ENCODE data around the gene CPSF3.

The CPSF3 gene

GRCh38 chr2:9494081-9494480 lies 70.6 kb downstream of the CPSF3 start:
- no peak overlapping the region for H3K27ac ChIP-seq (ENCODE audit: extremely low read depth, low read depth, low read length)
- TF ChIP-seq ZNF555 (tag by site-specific recombination; conservative IDR thresholded peaks at IDR 0.05) (no peak), ZNF645 (tag by site-specific recombination; IDR thresholded peaks at IDR 0.05) (no peak), SALL2 (tag by site-specific recombination; IDR thresholded peaks at IDR 0.05; ENCODE audit: borderline replicate concordance) (no peak), ZNF280D (tag by site-specific recombination; IDR thresholded peaks at IDR 0.05) (no peak), ZNF768 (tag by site-specific recombination; IDR thresholded peaks at IDR 0.05) (no peak), ZNF2 (tag by site-specific recombination; IDR thresholded peaks at IDR 0.05) (no peak), OSR2 (tag by site-specific recombination; IDR thresholded peaks at IDR 0.05) (no peak), BCL11B (tag by site-specific recombination; IDR thresholded peaks at IDR 0.05; ENCODE audit: low read depth) (no peak), PATZ1 (tag by site-specific recombination; IDR thresholded peaks at IDR 0.05) (no peak)
- no peaks in the 10 kb centered on the region for H3K4me1 ChIP-seq (ENCODE audit: control insufficient read depth, insufficient read depth, low read length)
- CTCF ChIA-PET, result no interaction called here
- POLR2A ChIA-PET, result no interaction called here
- H3K4me3 ChIP-seq (ENCODE audit: low read depth, low read length), result no peak overlapping the region
- peaks cover 46 to 88% of the 10 kb centered on the region in 2 experiments for H3K36me3 ChIP-seq (ENCODE audit: control insufficient read depth in 2 of 2, insufficient read depth in 1 of 2, low read length in 2 of 2)
- H3K9me3 ChIP-seq (ENCODE audit: control insufficient read depth, insufficient read depth, low read depth, low read length), result no peaks in the 10 kb centered on the region

GRCh38 chr2:9497017-9497416 lies 73.6 kb downstream of the CPSF3 start:
- TF ChIP-seq ZNF23 (tag by site-specific recombination; IDR thresholded peaks at IDR 0.05; ENCODE audit: borderline replicate concordance), result no peak
- no peak for TF ChIP-seq TSHZ1 (tag by site-specific recombination; IDR thresholded peaks at IDR 0.05; ENCODE audit: borderline replicate concordance)
- no peak for TF ChIP-seq ZNF202 (tag by site-specific recombination; IDR thresholded peaks at IDR 0.05; ENCODE audit: borderline replicate concordance)
- TF ChIP-seq ZNF747 (tag by site-specific recombination; IDR thresholded peaks at IDR 0.05), result no peak
- TF ChIP-seq KLF17 (tag by site-specific recombination; IDR thresholded peaks at IDR 0.05), result no peak
- no peak for TF ChIP-seq HOXA7 (CRISPR knock-in tag; IDR thresholded peaks at IDR 0.05; ENCODE audit: borderline replicate concordance)
- no peak for TF ChIP-seq ZNF621 (tag by site-specific recombination; IDR thresholded peaks at IDR 0.05)
- no peak for TF ChIP-seq ZNF529 (tag by site-specific recombination; IDR thresholded peaks at IDR 0.05; ENCODE audit: insufficient replicate concordance)
- no peak for TF ChIP-seq ZNF19 (tag by site-specific recombination; IDR thresholded peaks at IDR 0.05; ENCODE audit: low read depth)
- TF ChIP-seq ZNF777 (tag by site-specific recombination; IDR thresholded peaks at IDR 0.05; ENCODE audit: borderline replicate concordance), result no peak
- TF ChIP-seq PBX3 (CRISPR knock-in tag; IDR thresholded peaks at IDR 0.05), result no peak
- TF ChIP-seq ZNF140 (tag by site-specific recombination; IDR thresholded peaks at IDR 0.05), result no peak
- CTCF ChIA-PET, result no interaction called here
- no peaks in the 10 kb centered on the region for H3K9me3 ChIP-seq (ENCODE audit: control insufficient read depth, insufficient read depth, low read depth, low read length)
- no peaks in the 10 kb centered on the region for H3K4me1 ChIP-seq (ENCODE audit: control insufficient read depth, insufficient read depth, low read length)
- POLR2A ChIA-PET, result interaction anchor here (1.1 kb wide), 1 partner anchor 134 kb away, joined by 3 read pairs; the partner anchor contains the start of gene YWHAQ
- no peak overlapping the region for H3K4me3 ChIP-seq (ENCODE audit: low read depth, low read length)
- no peak overlapping the region for H3K27ac ChIP-seq (ENCODE audit: extremely low read depth, low read depth, low read length)
- peaks cover 36 to 82% of the 10 kb centered on the region in 2 experiments for H3K36me3 ChIP-seq (ENCODE audit: control insufficient read depth in 2 of 2, insufficient read depth in 1 of 2, low read length in 2 of 2)
